ENCODE results near the gene OSCP1.

OSCP1 gene

GRCh38 chr1:36443297-36443696, 7.0 kb downstream of the OSCP1 start:
- no peak for DNase-seq

GRCh38 chr1:36442337-36442736, 7.9 kb downstream of the OSCP1 start:
- no peak for DNase-seq

GRCh38 chr1:36440646-36441045, 9.6 kb downstream of the OSCP1 start:
- DNase-seq, result no peak

- no peak for DNase-seq
Measured at GRCh38 chr1:36440044-36440443, 10.2 kb downstream of the OSCP1 start.

- DNase-seq, result no peak
Measured at GRCh38 chr1:36438715-36439114, 11.5 kb downstream of the OSCP1 start.

GRCh38 chr1:36436821-36437220, 13.4 kb downstream of the OSCP1 start:
- DNase-seq, result no peak

- DNase-seq, result no peak
Measured at GRCh38 chr1:36433102-36433501, 17.1 kb downstream of the OSCP1 start.

GRCh38 chr1:36432616-36433015, 17.6 kb downstream of the OSCP1 start:
- no peak for DNase-seq

GRCh38 chr1:36425791-36426190, 24.5 kb downstream of the OSCP1 start:
- no peak for DNase-seq

- DNase-seq, result no peak
Measured at GRCh38 chr1:36421649-36422048, 28.6 kb downstream of the OSCP1 start.

- peak; percentile 88 for DNase-seq
Measured at GRCh38 chr1:36420836-36421317, 29.4 kb downstream of the OSCP1 start.

- DNase-seq, result no peak
Measured at GRCh38 chr1:36420409-36420808, 29.8 kb downstream of the OSCP1 start.

GRCh38 chr1:36419569-36419968, 30.7 kb downstream of the OSCP1 start:
- no peak for DNase-seq

- DNase-seq, result no peak
Measured at GRCh38 chr1:36419140-36419539, 31.1 kb downstream of the OSCP1 start.

GRCh38 chr1:36417931-36418330, 32.3 kb downstream of the OSCP1 start:
- no peak for DNase-seq

- no peak for DNase-seq
Measured at GRCh38 chr1:36415661-36416326, 34.5 kb downstream of the OSCP1 start.

- DNase-seq, result no peak
Measured at GRCh38 chr1:36414384-36414783, 35.9 kb downstream of the OSCP1 start.

GRCh38 chr1:36411674-36412648, 38.3 kb downstream of the OSCP1 start:
- DNase-seq, result peak; percentile 66

GRCh38 chr1:36408479-36408878, 41.8 kb downstream of the OSCP1 start:
- DNase-seq, result no peak

GRCh38 chr1:36406440-36406839, 43.8 kb downstream of the OSCP1 start:
- DNase-seq, result no peak

GRCh38 chr1:36402504-36402890, 47.8 kb downstream of the OSCP1 start:
- no peak for DNase-seq

GRCh38 chr1:36401602-36402503, 48.4 kb downstream of the OSCP1 start:
- DNase-seq, result no peak
